Ovary (tissue), 3 donors: Measurements from ENCODE around the gene SHISA6.

ENCODE experiments used
- EP300 ChIP-seq: sonication (generic); formaldehyde crosslinking; IDR thresholded peaks from one replicate; pipeline ENCODE4 v1.6.1; 2017; ENCODE audit warnings: antibody characterized with exemption
- POLR2A ChIP-seq: fragments of 450-650 bp; IDR thresholded peaks from one replicate; pipeline ENCODE4 v1.6.1; 2017; ENCODE audit warnings: antibody characterized with exemption, mild to moderate bottlenecking, moderate library complexity
- TF ChIP-seq, protein P1 (sequence below), 3 donors: fragments of 450-650 bp in 2 of 3; fragments of 200-600 bp in 1 of 3; IDR thresholded peaks; one replicate each; pipeline versions ENCODE4 v1.5.1 to v1.8.0; 2016 to 2022; ENCODE audit warnings: antibody characterized with exemption in 3 of 3, mild to moderate bottlenecking in 1 of 3
- donor health status: DM: no; HTN: no; CAD: no.

DNA sequence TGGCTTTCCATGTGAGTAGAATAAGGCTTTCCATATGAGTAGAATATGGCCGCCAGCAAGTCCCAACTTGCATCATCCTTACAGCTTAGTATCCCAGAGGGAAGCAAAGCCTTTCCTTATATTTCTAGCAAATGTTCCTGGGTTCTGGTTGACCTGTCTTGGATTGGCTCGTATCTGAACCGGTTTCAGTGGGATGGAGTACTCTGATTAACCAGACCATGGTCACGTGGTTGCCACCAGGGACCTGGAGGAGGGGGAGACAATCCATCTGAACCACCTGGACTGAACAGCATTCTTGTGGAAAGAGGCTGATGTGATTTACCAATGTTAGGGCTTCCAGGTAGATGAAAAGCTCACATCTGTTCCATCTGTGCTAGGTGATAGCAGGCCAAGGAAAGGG lies 89.0 kb downstream of the SHISA6 start:
- TF ChIP-seq, protein P1, sequence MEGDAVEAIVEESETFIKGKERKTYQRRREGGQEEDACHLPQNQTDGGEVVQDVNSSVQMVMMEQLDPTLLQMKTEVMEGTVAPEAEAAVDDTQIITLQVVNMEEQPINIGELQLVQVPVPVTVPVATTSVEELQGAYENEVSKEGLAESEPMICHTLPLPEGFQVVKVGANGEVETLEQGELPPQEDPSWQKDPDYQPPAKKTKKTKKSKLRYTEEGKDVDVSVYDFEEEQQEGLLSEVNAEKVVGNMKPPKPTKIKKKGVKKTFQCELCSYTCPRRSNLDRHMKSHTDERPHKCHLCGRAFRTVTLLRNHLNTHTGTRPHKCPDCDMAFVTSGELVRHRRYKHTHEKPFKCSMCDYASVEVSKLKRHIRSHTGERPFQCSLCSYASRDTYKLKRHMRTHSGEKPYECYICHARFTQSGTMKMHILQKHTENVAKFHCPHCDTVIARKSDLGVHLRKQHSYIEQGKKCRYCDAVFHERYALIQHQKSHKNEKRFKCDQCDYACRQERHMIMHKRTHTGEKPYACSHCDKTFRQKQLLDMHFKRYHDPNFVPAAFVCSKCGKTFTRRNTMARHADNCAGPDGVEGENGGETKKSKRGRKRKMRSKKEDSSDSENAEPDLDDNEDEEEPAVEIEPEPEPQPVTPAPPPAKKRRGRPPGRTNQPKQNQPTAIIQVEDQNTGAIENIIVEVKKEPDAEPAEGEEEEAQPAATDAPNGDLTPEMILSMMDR (IDR thresholded peaks at IDR 0.05) = no peak
- TF ChIP-seq POLR2A (no peak), EP300 (no peak)
